Cortex of kidney (tissue), 1 donor: Measurements from ENCODE around the gene NUDCD3.
"Not testable (repeated sequence)": the region's sequence is repeated elsewhere in the genome, so short reads cannot be mapped to it uniquely, and the experiment has no call there.

Experiments used
- DNase-seq: peaks from one replicate; lab custom pipeline; 2025; lab: John Stamatoyannopoulos, UW

NUDCD3 gene

DNA sequence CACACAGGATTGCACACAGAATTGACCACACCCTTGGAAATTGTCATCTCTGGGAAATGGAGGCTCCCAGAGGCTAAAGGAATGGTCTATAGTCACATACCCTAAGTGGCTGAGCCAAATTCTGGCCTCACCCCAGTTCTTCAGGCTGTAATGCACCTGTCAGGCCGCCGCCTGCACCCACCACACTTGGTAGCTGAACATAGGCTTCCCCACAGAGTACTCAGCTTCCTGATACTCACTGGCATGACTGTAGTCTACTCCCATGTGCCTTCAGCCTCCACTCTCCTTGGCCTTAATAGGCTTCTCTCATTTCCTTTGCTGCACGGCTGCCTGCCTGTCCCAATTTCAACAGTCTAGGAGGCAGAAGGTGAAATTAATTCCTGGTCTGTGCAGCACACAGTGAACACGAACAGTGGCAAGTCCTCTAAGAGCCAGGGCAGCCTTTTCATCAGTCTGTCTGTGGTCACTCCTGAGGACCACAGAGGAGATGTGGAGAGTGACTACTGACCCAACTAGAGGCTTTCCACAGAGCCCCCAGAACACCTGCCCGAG lies 42.5 kb downstream of the NUDCD3 start:
- DNase-seq, result no peak

GRCh38 chr7:44445986-44446671 lies 44.3 kb downstream of the NUDCD3 start:
- no peak for DNase-seq

GRCh38 chr7:44441079-44441478 lies 49.4 kb downstream of the NUDCD3 start:
- no peak for DNase-seq

DNA sequence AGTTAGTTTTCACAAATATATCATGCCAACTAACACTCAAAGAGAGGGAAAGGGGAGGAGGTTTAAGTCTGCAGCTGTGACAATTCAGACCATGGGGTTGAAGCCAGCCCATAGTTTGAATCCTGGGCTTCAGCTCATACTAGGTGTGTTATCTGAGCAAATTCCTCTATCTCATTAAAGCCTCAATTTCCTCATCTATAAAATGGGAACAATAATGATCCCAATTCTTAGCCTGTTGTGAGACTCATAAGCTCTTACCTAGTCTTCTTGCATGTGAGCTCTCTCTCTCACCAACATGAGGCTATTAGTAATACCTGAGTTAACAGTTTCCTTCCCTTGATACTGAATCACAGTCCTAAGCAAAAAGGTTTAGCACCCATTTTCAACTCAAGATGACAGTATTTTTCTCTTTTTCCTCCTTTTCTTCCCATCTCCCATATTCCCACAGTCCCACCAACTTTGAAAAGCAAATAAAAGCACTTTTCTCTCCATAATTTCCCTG lies 49.8 kb downstream of the NUDCD3 start:
- DNase-seq, result no peak

DNA sequence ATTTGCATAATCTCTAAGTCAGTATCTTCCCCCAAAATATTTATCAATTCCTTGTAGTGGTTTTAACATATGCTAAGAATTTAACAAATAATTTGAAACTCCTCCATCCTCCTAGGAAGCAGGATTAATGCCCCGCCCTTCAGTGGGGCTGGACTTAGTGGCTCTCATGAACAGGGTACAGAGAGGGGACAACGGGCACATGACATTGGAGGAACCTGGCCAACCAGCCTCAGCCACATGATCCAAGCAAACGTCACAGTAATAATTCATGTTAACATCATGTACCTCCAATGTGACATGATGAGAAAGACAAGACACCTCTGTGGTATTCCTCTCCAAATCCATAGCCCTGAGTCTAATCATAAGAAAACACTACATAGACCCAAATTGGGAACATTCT lies 50.5 kb downstream of the NUDCD3 start:
- DNase-seq, result no peak

- DNase-seq, result no peak
Observed at GRCh38 chr7:44438816-44439215, 51.6 kb downstream of the NUDCD3 start.

DNA sequence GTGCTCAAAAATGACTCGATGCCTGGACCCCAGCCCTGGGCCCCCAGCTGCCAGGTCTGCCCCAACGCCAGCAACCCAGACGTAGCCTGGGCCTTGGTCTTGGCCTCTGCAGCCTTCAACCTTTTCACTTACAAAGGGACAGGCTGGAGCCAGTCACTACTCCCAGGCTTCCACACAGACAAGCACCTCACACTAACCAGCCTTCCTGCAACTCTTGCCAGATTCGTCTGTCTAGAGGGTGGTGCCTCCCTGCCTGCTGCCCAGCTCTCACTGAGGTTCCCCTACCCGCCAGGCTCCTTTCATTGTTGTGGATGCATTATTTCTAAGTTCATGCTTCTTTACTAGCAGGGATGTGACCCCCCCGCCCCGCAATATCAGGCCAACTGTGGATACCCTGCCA lies 56.3 kb downstream of the NUDCD3 start:
- DNase-seq, result no peak

DNA sequence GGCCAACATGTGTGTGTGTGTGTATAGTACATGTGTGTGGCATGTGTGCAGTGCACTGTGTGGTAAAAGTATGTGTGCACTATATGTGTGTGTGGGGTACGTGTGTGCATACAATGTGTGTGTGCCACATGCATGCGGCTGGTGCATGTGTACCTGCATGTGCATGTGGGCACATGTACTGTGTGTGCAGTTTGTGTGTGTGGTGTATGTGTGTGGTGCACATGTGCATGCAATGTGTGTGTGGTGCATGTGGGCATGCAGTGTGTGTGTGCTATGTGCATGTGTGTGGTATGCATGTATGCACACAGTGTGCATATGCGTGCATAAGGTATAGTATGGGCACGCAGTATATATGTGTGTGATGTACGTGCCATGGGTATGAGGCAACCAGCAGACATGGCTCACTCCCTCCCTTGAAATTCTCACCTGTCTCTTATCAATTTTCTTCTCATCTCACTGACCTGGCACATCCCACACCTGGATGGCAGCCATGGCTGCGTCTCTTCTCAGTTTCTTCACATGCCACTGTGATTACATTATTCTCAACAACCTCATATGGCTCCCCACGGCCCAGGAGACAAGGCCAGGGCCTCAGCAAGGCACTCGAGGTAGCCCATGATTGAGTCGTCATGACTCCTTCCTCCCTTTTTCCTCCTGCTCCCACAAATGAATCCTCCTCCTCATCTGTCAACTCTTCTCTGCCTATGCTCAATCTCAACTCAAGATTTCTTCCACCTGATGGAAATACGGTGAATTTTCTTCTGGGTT lies 57.0 kb downstream of the NUDCD3 start:
- no peak for DNase-seq

DNA sequence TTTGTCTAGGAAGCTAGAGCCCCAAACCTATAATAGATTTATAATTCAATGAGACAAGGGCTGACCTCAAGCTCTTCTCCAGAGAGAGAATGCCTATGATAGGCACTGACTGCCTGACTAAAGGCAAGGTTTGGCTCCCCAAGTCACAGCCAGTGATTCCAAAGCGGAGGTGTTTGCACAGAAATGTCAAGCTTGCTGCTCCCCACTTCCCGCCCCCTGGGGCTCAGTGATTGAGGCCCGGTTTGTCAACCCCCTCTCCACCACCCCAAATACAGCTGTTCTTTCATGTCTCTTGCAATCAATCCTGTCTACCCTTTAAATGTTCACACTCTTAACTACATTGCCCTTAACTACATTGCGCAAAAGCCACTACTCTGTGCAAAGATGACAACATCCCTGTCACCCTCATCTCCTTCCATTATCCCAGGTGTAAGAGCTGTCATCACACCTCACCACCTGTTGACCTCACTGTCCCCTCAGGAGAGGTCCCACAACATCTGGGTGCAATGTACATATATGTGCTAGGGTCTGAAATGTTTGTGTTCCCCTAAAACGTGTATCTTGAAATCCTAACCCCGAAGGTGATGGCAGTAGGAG lies 58.0 kb downstream of the NUDCD3 start:
- DNase-seq, result no peak

- DNase-seq, result no peak
Observed at GRCh38 chr7:44431091-44431608, 59.3 kb downstream of the NUDCD3 start.

GRCh38 chr7:44430054-44430453 lies 60.4 kb downstream of the NUDCD3 start:
- DNase-seq, result no peak

GRCh38 chr7:44424762-44425161 lies 65.7 kb downstream of the NUDCD3 start:
- not testable (repeated sequence) for DNase-seq

DNA sequence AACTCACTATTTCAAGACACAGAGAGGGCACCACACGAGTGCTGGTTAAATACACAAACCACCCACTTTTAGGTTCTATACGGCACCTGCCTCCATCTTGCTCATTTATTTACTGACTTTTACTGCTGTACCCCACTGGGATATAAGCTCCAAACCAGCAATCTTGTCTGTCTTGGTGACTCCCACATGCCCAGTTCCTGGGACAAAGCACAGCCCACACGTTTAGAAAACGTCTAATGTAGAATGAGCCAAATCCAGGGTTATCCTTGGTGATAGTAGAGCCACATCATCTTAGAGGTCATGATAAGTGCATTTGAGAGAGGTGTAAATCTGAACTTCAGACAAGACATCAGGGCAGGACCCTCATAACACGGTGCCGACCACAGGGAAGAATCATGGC lies 73.5 kb downstream of the NUDCD3 start:
- no peak for DNase-seq

GRCh38 chr7:44415510-44415909 lies 74.9 kb downstream of the NUDCD3 start:
- no peak for DNase-seq

DNA sequence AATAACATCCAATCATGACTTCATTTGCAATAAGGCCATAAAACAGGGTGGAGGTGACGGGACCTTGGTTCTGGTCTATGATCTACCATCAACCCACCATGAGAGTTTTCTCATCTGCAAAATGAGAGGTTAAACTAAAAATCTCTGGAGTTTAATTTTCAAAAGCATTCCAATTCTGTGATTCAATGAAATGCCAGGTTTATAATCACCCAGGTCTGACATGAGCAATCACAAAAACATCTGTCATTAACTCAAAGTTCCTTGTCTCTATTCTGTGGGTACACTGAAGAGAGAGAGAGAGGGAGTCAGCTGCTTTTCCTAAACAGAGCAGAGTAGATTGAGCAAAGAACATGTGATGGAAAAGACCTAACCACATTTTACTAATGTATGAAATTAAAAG lies 75.4 kb downstream of the NUDCD3 start:
- DNase-seq, result no peak

DNA sequence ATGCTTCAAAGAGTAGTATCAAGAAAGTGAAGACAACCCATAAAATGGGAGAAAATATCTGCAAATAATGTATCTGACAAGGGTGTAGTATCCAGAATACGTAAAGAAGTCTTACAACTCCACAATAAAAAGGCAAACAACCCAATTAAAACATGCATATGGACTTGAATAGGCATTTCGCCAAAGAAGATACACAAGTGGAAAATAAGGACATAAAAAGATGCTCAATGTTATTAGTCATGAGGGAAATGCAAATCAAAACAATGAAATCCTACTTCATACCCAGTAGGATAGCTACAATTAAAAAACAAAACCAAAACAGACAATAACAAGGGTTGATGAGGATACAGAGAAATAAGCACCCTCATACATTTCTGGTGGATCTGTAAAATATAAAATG lies 79.2 kb downstream of the NUDCD3 start:
- no peak for DNase-seq

GRCh38 chr7:44408596-44408995 lies 81.9 kb downstream of the NUDCD3 start:
- no peak for DNase-seq

- DNase-seq, result no peak
Observed at GRCh38 chr7:44403775-44404174, 86.7 kb downstream of the NUDCD3 start.

- DNase-seq, result no peak
Observed at GRCh38 chr7:44403176-44403759, 87.2 kb downstream of the NUDCD3 start.

DNA sequence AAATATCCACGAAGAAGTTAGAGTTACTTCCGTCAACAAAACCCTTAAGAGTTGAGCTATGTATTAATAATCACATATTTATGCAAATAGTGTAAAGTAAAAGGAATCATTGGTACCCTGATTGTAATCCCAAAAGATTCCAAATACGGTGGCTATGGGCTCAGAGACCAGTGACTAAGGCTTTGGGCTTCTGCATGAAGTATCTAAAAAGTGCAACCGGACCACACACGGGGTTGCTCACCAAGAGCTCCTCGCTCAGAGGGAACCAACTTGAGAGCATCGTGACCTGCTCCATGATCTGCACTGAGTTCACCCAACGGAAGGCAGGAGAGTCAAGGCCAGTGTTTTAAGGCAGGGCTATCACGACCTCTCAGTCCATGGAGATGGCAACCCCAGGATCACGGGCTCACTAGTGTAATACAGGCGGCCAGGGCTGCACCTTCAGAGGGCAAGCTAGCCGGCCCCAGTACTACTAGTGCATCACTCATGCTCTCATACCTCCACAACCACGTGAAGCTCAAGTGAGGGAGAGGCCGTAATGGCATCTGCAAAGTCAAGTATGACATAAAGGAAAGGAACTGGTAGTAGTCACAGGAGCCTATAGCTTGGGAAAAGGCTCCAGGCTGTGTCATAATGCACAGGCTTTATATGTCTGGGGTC lies 87.9 kb downstream of the NUDCD3 start:
- no peak for DNase-seq

DNA sequence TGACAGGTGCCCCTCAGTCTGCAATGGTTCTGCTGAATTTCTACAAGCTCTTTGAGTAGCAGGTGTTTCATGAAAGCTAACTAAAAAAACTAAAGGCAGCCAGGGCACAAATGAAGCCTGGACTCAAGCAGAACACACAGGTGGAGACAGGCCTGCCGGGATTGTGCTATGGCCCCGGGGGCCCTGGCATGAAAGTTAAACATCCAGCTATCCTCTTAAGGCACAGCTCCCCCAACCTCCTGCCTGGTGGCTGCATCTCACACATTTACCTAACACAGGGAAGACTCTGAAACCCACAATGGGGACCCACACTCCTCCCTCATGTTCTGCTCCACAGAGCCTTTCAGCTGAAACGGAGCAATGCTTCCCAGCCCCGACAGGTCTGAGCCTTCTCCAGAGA lies 88.8 kb downstream of the NUDCD3 start:
- DNase-seq, result no peak
